Vagina (tissue), 2 donors: Measurements from ENCODE around the gene UBE2U. TPM values are rescaled to one million over a fixed set of nuclear protein-coding genes. Genes with fewer than 3 reads are reported as not detected.

Experiments
- DNase-seq, 2 donors: peaks; one replicate each; pipeline ENCODE4 v3.0.0-alpha.2; 2017; ENCODE audit errors: extremely low spot score in 2 of 2
- H3K27ac ChIP-seq: fragments of 200-600 bp; sonication (generic); one replicate; pipeline ENCODE4 v1.5.1; 2019
- H3K27me3 ChIP-seq: fragments of 200-600 bp; sonication (generic); one replicate; pipeline ENCODE4 v1.5.1; 2019
- H3K36me3 ChIP-seq, 2 donors: fragments of 200-600 bp; sonication (generic); one replicate each; pipeline ENCODE4 v1.5.1; 2017 to 2019
- H3K4me1 ChIP-seq: fragments of 200-600 bp; sonication (generic); one replicate; pipeline ENCODE4 v1.5.1; 2019
- H3K4me3 ChIP-seq, 2 donors: fragments of 200-600 bp; sonication (generic); 1 replicate in 1 of 2; 2 replicates in 1 of 2; pipeline ENCODE4 v1.5.1; 2016 to 2019
- H3K9me3 ChIP-seq: fragments of 200-600 bp; sonication (generic); one replicate; pipeline ENCODE4 v1.5.1; 2019
- CTCF ChIP-seq, 3 experiments: fragments of 450-650 bp in 2 of 3; fragments of 200-600 bp in 1 of 3; sonication (generic) in 1 of 3; IDR thresholded peaks; one replicate each; pipeline ENCODE4 v1.5.1; 2017 to 2019; ENCODE audit warnings: antibody characterized with exemption in 3 of 3, mild to moderate bottlenecking in 2 of 3, moderate library complexity in 2 of 3
- POLR2A ChIP-seq, 2 donors: fragments of 450-650 bp; IDR thresholded peaks; one replicate each; pipeline ENCODE4 v1.6.1; 2017; ENCODE audit warnings: antibody characterized with exemption in 2 of 2, mild to moderate bottlenecking in 2 of 2, moderate library complexity in 2 of 2
- POLR2AphosphoS5 ChIP-seq, 2 donors: sonication (generic); formaldehyde crosslinking; IDR thresholded peaks; one replicate each; pipeline ENCODE4 v1.9.0; 2017; ENCODE audit warnings: antibody characterized with exemption in 2 of 2, mild to moderate bottlenecking in 2 of 2, low read depth in 1 of 2; ENCODE audit not compliant: insufficient read depth in 1 of 2
- intact Hi-C: fragments of 100-400 bp; cut with DNase I; formaldehyde crosslinking; loops from one replicate; pipeline ENCODE4 v1.15.1; 2023
- total RNA-seq: library from RNA; depleted of rRNA; stranded (reverse); fragments of >200 nt; gene quantifications from one replicate; pipeline ENCODE4 v1.2.3, GENCODE V29; 2016

UBE2U gene
- not detected for total RNA-seq

- no peaks in the 10 kb centered on the region for H3K27me3 ChIP-seq
- H3K4me1 ChIP-seq, result no peaks in the 10 kb centered on the region
- intact Hi-C loops, result no loop called here
- no peaks in the 10 kb centered on the region for H3K9me3 ChIP-seq
- no peak for TF ChIP-seq CTCF (IDR thresholded peaks at IDR 0.05)
- TF ChIP-seq POLR2AphosphoS5 (IDR thresholded peaks at IDR 0.05; ENCODE audit: insufficient read depth in 1 of 2, low read depth in 1 of 2), result no peak
- TF ChIP-seq POLR2A (IDR thresholded peaks at IDR 0.05), result no peak
- DNase-seq, result no peak
- no peak within 1 kb of the TSS for H3K4me3 ChIP-seq
- H3K27ac ChIP-seq, result no peak within 1 kb of the TSS
- H3K36me3 ChIP-seq, result no peaks in the 10 kb centered on the region
Observed at GRCh38 chr1:64203420-64203819, at the start of gene UBE2U. Gene UBE2U (plus strand): TSS chr1:64203623. CDS start chr1:64204051, 428 bp downstream.

- no peak overlapping the region for H3K4me3 ChIP-seq
- no peak overlapping the region for H3K27ac ChIP-seq
- TF ChIP-seq POLR2AphosphoS5 (IDR thresholded peaks at IDR 0.05; ENCODE audit: insufficient read depth in 1 of 2, low read depth in 1 of 2) (no peak), CTCF (IDR thresholded peaks at IDR 0.05) (no peak), POLR2A (IDR thresholded peaks at IDR 0.05) (no peak)
- no peaks in the 10 kb centered on the region for H3K4me1 ChIP-seq
- H3K27me3 ChIP-seq, result no peaks in the 10 kb centered on the region
- intact Hi-C loops, result no loop called here
- H3K36me3 ChIP-seq, result peaks cover 0 to 4% of the 10 kb centered on the region in 2 donors
- no peaks in the 10 kb centered on the region for H3K9me3 ChIP-seq
- DNase-seq, result no peak
Observed at GRCh38 chr1:64155278-64155677, 48.1 kb upstream of the UBE2U start.

- DNase-seq, result no peak
- H3K9me3 ChIP-seq, result no peaks in the 10 kb centered on the region
- intact Hi-C loops, result no loop called here
- no peaks in the 10 kb centered on the region for H3K27me3 ChIP-seq
- H3K4me1 ChIP-seq, result no peaks in the 10 kb centered on the region
- TF ChIP-seq POLR2AphosphoS5 (IDR thresholded peaks at IDR 0.05; ENCODE audit: insufficient read depth in 1 of 2, low read depth in 1 of 2), result no peak
- TF ChIP-seq POLR2A (IDR thresholded peaks at IDR 0.05), result no peak
- TF ChIP-seq CTCF (IDR thresholded peaks at IDR 0.05), result no peak
- peaks cover 0 to 4% of the 10 kb centered on the region in 2 donors for H3K36me3 ChIP-seq
- no peak overlapping the region for H3K4me3 ChIP-seq
- no peak overlapping the region for H3K27ac ChIP-seq
Observed at GRCh38 chr1:64161357-64161941, 42.0 kb upstream of the UBE2U start.

GRCh38 chr1:64162151-64162550 is 41.3 kb upstream of the UBE2U start:
- intact Hi-C loops, result no loop called here
- Histone ChIP-seq H3K27me3 (no peaks in the 10 kb centered on the region), H3K27ac (no peak overlapping the region), H3K9me3 (no peaks in the 10 kb centered on the region), H3K4me1 (no peaks in the 10 kb centered on the region), H3K4me3 (no peak overlapping the region), H3K36me3 (peaks cover 0 to 4% of the 10 kb centered on the region in 2 donors)
- no peak for TF ChIP-seq POLR2A (IDR thresholded peaks at IDR 0.05)
- no peak for TF ChIP-seq POLR2AphosphoS5 (IDR thresholded peaks at IDR 0.05; ENCODE audit: insufficient read depth in 1 of 2, low read depth in 1 of 2)
- no peak for TF ChIP-seq CTCF (IDR thresholded peaks at IDR 0.05)
- no peak for DNase-seq

GRCh38 chr1:64162804-64163203 is 40.6 kb upstream of the UBE2U start:
- TF ChIP-seq POLR2AphosphoS5 (IDR thresholded peaks at IDR 0.05; ENCODE audit: insufficient read depth in 1 of 2, low read depth in 1 of 2), result no peak
- TF ChIP-seq CTCF (IDR thresholded peaks at IDR 0.05), result no peak
- no peak for TF ChIP-seq POLR2A (IDR thresholded peaks at IDR 0.05)
- H3K27me3 ChIP-seq, result no peaks in the 10 kb centered on the region
- H3K27ac ChIP-seq, result no peak overlapping the region
- no peak for DNase-seq
- H3K36me3 ChIP-seq, result peaks cover 0 to 4% of the 10 kb centered on the region in 2 donors
- no peaks in the 10 kb centered on the region for H3K4me1 ChIP-seq
- no peak overlapping the region for H3K4me3 ChIP-seq
- intact Hi-C loops, result no loop called here
- H3K9me3 ChIP-seq, result no peaks in the 10 kb centered on the region
